MM.1S (cell line): ENCODE results near the gene SCUBE1.

Source experiments
- DNase-seq: peaks from one replicate; pipeline ENCODE4 v3.0.0-alpha.2; 2015
- H2AFZ ChIP-seq: fragments of 300-600 bp; sonication (generic); 2 replicates; pipeline ENCODE4 v1.6.0; 2016; ENCODE audit warnings: antibody characterized with exemption, low read length
- H3F3A ChIP-seq: fragments of 300-600 bp; sonication (generic); 2 replicates; pipeline ENCODE4 v1.6.1; 2016; ENCODE audit warnings: mild to moderate bottlenecking, antibody characterized with exemption, low read length, moderate library complexity, mixed read lengths; ENCODE audit not compliant: insufficient read depth
- H3K27ac ChIP-seq: fragments of 300-600 bp; sonication (generic); 2 replicates; pipeline ENCODE4 v1.5.1; 2016; ENCODE audit warnings: mild to moderate bottlenecking, low read length
- H3K27me3 ChIP-seq: fragments of 300-600 bp; sonication (generic); replicated peaks from 2 replicates; pipeline ENCODE4 v1.6.0; 2016; ENCODE audit warnings: low read length; ENCODE audit not compliant: insufficient read depth
- H3K36me3 ChIP-seq: fragments of 300-600 bp; sonication (generic); replicated peaks from 2 replicates; pipeline ENCODE4 v1.6.1; 2016; ENCODE audit warnings: mild to moderate bottlenecking, low read length, mixed read lengths; ENCODE audit not compliant: insufficient read depth
- H3K4me1 ChIP-seq: fragments of 300-600 bp; sonication (generic); 2 replicates; pipeline ENCODE4 v1.6.1; 2016; ENCODE audit warnings: low read length, mixed read lengths
- H3K4me2 ChIP-seq: fragments of 300-600 bp; sonication (generic); 2 replicates; pipeline ENCODE4 v1.6.0; 2016; ENCODE audit warnings: low read depth, low read length
- H3K4me3 ChIP-seq: fragments of 300-600 bp; sonication (generic); 2 replicates; pipeline ENCODE4 v1.5.1; 2016; ENCODE audit warnings: low read length, mixed read lengths
- H3K79me2 ChIP-seq: fragments of 300-600 bp; sonication (generic); 2 replicates; pipeline ENCODE4 v1.6.1; 2016; ENCODE audit warnings: mixed run types, low read length, mixed read lengths
- H3K9ac ChIP-seq: fragments of 300-600 bp; sonication (generic); 2 replicates; pipeline ENCODE4 v1.6.1; 2016; ENCODE audit warnings: low read length, mixed read lengths
- H3K9me2 ChIP-seq: fragments of 300-600 bp; sonication (generic); replicated peaks from 2 replicates; pipeline ENCODE4 v1.6.1; 2016; ENCODE audit warnings: mild to moderate bottlenecking, low read length, mixed read lengths; ENCODE audit not compliant: insufficient read depth
- H3K9me3 ChIP-seq: fragments of 300-600 bp; sonication (generic); replicated peaks from 2 replicates; pipeline ENCODE4 v1.6.1; 2016; ENCODE audit warnings: mild to moderate bottlenecking, low read length, mixed read lengths; ENCODE audit not compliant: insufficient read depth
- H4K20me1 ChIP-seq: fragments of 300-600 bp; sonication (generic); 2 replicates; pipeline ENCODE4 v1.6.1; 2016; ENCODE audit warnings: mild to moderate bottlenecking, low read length, moderate library complexity, mixed read lengths; ENCODE audit not compliant: insufficient read depth
- CTCF ChIP-seq: fragments of 300-600 bp; sonication (generic); IDR thresholded peaks from 2 replicates; pipeline ENCODE4 v1.5.1; 2016; ENCODE audit warnings: antibody characterized with exemption, low read length, mixed read lengths
- EZH2 ChIP-seq: fragments of 300-600 bp; sonication (generic); optimal IDR thresholded peaks from 2 replicates; pipeline ENCODE3; 2017; ENCODE audit warnings: low read depth, mild to moderate bottlenecking, antibody characterized with exemption, low read length, mixed read lengths
- EZH2phosphoT487 ChIP-seq: fragments of 300-600 bp; sonication (generic); IDR thresholded peaks from 2 replicates; pipeline ENCODE4 v1.6.1; 2018; ENCODE audit warnings: antibody characterized with exemption, low read length

Gene SCUBE1

GRCh38 chr22:43152003-43152356 is 191.2 kb downstream of the SCUBE1 start:
- TF ChIP-seq CTCF (no peak), EZH2phosphoT487 (no peak), EZH2 (no peak)
- Histone ChIP-seq H3K36me3 (no peaks in the 10 kb centered on the region), H3K9me2 (no peaks in the 10 kb centered on the region), H4K20me1 (no peaks in the 10 kb centered on the region), H3F3A (peaks cover 8% of the 10 kb centered on the region), H3K4me3 (peak overlapping the region; percentile 76), H2AFZ (peak overlapping the region; percentile 71), H3K27ac (no peak overlapping the region), H3K4me1 (peaks cover 12% of the 10 kb centered on the region), H3K4me2 (peak overlapping the region; percentile 95), H3K79me2 (peaks cover 4% of the 10 kb centered on the region), H3K9me3 (no peaks in the 10 kb centered on the region), H3K27me3 (no peaks in the 10 kb centered on the region), H3K9ac (peak overlapping the region; percentile 43)
- no peak for DNase-seq

- Histone ChIP-seq H3K4me2 (peak within 1 kb of the TSS; percentile 95), H3K27ac (no peak within 1 kb of the TSS), H3K4me3 (peak within 1 kb of the TSS; percentile 76), H3K4me1 (peaks cover 12% of the 10 kb centered on the region), H3K27me3 (no peaks in the 10 kb centered on the region), H4K20me1 (no peaks in the 10 kb centered on the region), H3F3A (peaks cover 8% of the 10 kb centered on the region), H3K9me2 (no peaks in the 10 kb centered on the region), H2AFZ (peak within 1 kb of the TSS; percentile 71), H3K36me3 (no peaks in the 10 kb centered on the region), H3K9ac (peak within 1 kb of the TSS; percentile 43), H3K9me3 (no peaks in the 10 kb centered on the region), H3K79me2 (peaks cover 4% of the 10 kb centered on the region)
- TF ChIP-seq EZH2phosphoT487 (no peak), CTCF (no peak), EZH2 (no peak)
- peak; percentile 21 for DNase-seq
Observed at GRCh38 chr22:43151251-43152002, 191.7 kb downstream of the SCUBE1 start, which contains the start of gene TSPO. Gene TSPO, plus strand, starts transcription at chr22:43151559. Its CDS starts 7,680 bp downstream, at chr22:43159239.

GRCh38 chr22:43150731-43151206 is 192.4 kb downstream of the SCUBE1 start:
- peak overlapping the region; percentile 69 for H2AFZ ChIP-seq
- TF ChIP-seq EZH2phosphoT487 (no peak), CTCF (no peak), EZH2 (no peak)
- no peaks in the 10 kb centered on the region for H3K9me3 ChIP-seq
- H3K27me3 ChIP-seq: no peaks in the 10 kb centered on the region
- no peaks in the 10 kb centered on the region for H3K9me2 ChIP-seq
- H3K79me2 ChIP-seq: peaks cover 4% of the 10 kb centered on the region
- H3K27ac ChIP-seq: no peak overlapping the region
- peaks cover 12% of the 10 kb centered on the region for H3K4me1 ChIP-seq
- DNase-seq: no peak
- H3K9ac ChIP-seq: no peak overlapping the region
- peak overlapping the region; percentile 76 for H3K4me3 ChIP-seq
- H4K20me1 ChIP-seq: no peaks in the 10 kb centered on the region
- H3K4me2 ChIP-seq: peak overlapping the region; percentile 95
- peaks cover 8% of the 10 kb centered on the region for H3F3A ChIP-seq
- no peaks in the 10 kb centered on the region for H3K36me3 ChIP-seq
